Lower leg skin (tissue), 3 donors: ENCODE data around the gene DDX49.

ENCODE experiments used
- POLR2A ChIP-seq, 2 donors: fragments of 450-650 bp; IDR thresholded peaks; one replicate each; pipeline ENCODE4 v1.6.1; 2016 to 2017; ENCODE audit warnings: antibody characterized with exemption in 2 of 2, mild to moderate bottlenecking in 1 of 2, moderate library complexity in 1 of 2
- TF ChIP-seq, protein P1 (sequence below), 3 donors: fragments of 450-650 bp; IDR thresholded peaks; one replicate each; pipeline ENCODE4 v1.5.1; 2016; ENCODE audit warnings: antibody characterized with exemption in 3 of 3, mild to moderate bottlenecking in 3 of 3, moderate library complexity in 2 of 3

DNA sequence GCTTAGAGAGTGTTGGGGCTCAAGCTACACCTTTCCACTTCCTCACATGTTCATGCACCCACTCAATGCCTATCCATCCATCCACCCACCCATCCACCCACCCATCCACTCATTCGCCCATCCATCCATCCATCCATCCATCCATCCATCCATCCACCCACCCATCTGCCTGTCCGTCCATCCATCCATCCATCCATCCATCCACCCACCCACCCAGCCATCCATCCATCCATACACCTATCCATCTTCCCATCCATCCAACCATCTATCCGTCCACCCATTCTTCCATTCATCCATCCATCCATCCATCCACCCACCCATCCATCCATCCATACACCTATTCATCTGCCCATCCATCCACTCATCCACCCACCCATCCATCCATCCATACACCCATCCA, 34.6 kb downstream of the DDX49 start:
- TF ChIP-seq, protein P1, sequence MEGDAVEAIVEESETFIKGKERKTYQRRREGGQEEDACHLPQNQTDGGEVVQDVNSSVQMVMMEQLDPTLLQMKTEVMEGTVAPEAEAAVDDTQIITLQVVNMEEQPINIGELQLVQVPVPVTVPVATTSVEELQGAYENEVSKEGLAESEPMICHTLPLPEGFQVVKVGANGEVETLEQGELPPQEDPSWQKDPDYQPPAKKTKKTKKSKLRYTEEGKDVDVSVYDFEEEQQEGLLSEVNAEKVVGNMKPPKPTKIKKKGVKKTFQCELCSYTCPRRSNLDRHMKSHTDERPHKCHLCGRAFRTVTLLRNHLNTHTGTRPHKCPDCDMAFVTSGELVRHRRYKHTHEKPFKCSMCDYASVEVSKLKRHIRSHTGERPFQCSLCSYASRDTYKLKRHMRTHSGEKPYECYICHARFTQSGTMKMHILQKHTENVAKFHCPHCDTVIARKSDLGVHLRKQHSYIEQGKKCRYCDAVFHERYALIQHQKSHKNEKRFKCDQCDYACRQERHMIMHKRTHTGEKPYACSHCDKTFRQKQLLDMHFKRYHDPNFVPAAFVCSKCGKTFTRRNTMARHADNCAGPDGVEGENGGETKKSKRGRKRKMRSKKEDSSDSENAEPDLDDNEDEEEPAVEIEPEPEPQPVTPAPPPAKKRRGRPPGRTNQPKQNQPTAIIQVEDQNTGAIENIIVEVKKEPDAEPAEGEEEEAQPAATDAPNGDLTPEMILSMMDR (IDR thresholded peaks at IDR 0.05) = no peak
- no peak for TF ChIP-seq POLR2A (IDR thresholded peaks at IDR 0.05)
